ENCODE measurements around the gene LMOD2.

Gene LMOD2

GRCh38 chr7:123640583-123640982, 15.1 kb upstream of the LMOD2 start:
- no peak for DNase-seq (ENCODE audit: low read depth in 2 of 2)

GRCh38 chr7:123641901-123642300, 13.8 kb upstream of the LMOD2 start:
- no peak for DNase-seq (ENCODE audit: low read depth in 2 of 2)

- no peak for DNase-seq (ENCODE audit: low read depth in 2 of 2)
These were observed 11.9 kb upstream of the LMOD2 start for GRCh38 chr7:123643495-123644441.

- DNase-seq (ENCODE audit: low read depth in 2 of 2) = no peak
These were observed 10.2 kb upstream of the LMOD2 start for GRCh38 chr7:123645516-123645915.

- no peak for DNase-seq (ENCODE audit: low read depth in 2 of 2)
These were observed 8.4 kb upstream of the LMOD2 start for GRCh38 chr7:123647106-123647730.

GRCh38 chr7:123649964-123650363, 5.7 kb upstream of the LMOD2 start:
- DNase-seq (ENCODE audit: low read depth in 2 of 2) = no peak

GRCh38 chr7:123650595-123650994, 5.1 kb upstream of the LMOD2 start:
- DNase-seq (ENCODE audit: low read depth in 2 of 2) = no peak

- no peak for DNase-seq (ENCODE audit: low read depth in 2 of 2)
These were observed 3.3 kb upstream of the LMOD2 start for GRCh38 chr7:123652406-123652805.

GRCh38 chr7:123653162-123653561, 2.5 kb upstream of the LMOD2 start:
- DNase-seq (ENCODE audit: low read depth in 2 of 2) = no peak

- DNase-seq (ENCODE audit: low read depth in 2 of 2) = no peak
These were observed 1.1 kb downstream of the LMOD2 start for GRCh38 chr7:123656544-123657303.

- DNase-seq (ENCODE audit: low read depth in 2 of 2) = no peak
These were observed 1.6 kb downstream of the LMOD2 start for GRCh38 chr7:123657304-123657685.

GRCh38 chr7:123658023-123658422, 2.4 kb downstream of the LMOD2 start:
- no peak for DNase-seq (ENCODE audit: low read depth in 2 of 2)

GRCh38 chr7:123660514-123661354, 5.1 kb downstream of the LMOD2 start:
- DNase-seq (ENCODE audit: low read depth in 2 of 2) = no peak

GRCh38 chr7:123661765-123662164, 6.1 kb downstream of the LMOD2 start:
- no peak for DNase-seq (ENCODE audit: low read depth in 2 of 2)

- no peak for DNase-seq (ENCODE audit: low read depth in 2 of 2)
These were observed 6.6 kb downstream of the LMOD2 start for GRCh38 chr7:123662293-123662692.

GRCh38 chr7:123662755-123663154, 7.1 kb downstream of the LMOD2 start:
- no peak for DNase-seq (ENCODE audit: low read depth in 2 of 2)

GRCh38 chr7:123663200-123663599, 7.5 kb downstream of the LMOD2 start:
- DNase-seq (ENCODE audit: low read depth in 2 of 2) = no peak

GRCh38 chr7:123665157-123665556, 9.5 kb downstream of the LMOD2 start:
- no peak for DNase-seq (ENCODE audit: low read depth in 2 of 2)

GRCh38 chr7:123665896-123666295, 10.2 kb downstream of the LMOD2 start:
- DNase-seq (ENCODE audit: low read depth in 2 of 2) = no peak

- DNase-seq (ENCODE audit: low read depth in 2 of 2) = no peak
These were observed 10.8 kb downstream of the LMOD2 start for GRCh38 chr7:123666492-123666891.

GRCh38 chr7:123669485-123669884, 13.8 kb downstream of the LMOD2 start:
- DNase-seq (ENCODE audit: low read depth in 2 of 2) = no peak

Data from stimulated activated CD8-positive, alpha-beta memory T cell treated with anti-CD3 and anti-CD28 coated beads, Interleukin-2, amount 100 ng/mL, for 48 hours (primary cell).